GM12878 (cell line): ENCODE measurements around the gene USP16. TPM values are rescaled to one million over a fixed set of nuclear protein-coding genes. Genes with fewer than 3 reads are reported as not detected.

ENCODE experiments used
- ATAC-seq: fragments of 200-7000 bp; cut with Tn5 transposase; 3 replicates; pipeline ENCODE4 v1.9.1; 2020; ENCODE audit warnings: mild to moderate bottlenecking, moderate library complexity
- BruUV-seq: library from RNA; stranded (reverse); fragments of 400-500 nt; replicated peaks from 2 replicates; lab custom pipeline; 2021; lab: Mats Ljungman, UMichigan
- CTCF ChIA-PET: fragments of 300-600 bp; sonication (Branson Sonifier 250); formaldehyde crosslinking; extraction: SDS; loops from one replicate; lab custom pipeline; 2021; ENCODE audit warnings: inconsistent platforms; lab: Yijun Ruan, JAX
- POLR2A ChIA-PET: fragments of 350-600 bp; formaldehyde crosslinking; extraction: SDS; loops from one replicate; lab custom pipeline; 2021; ENCODE audit warnings: inconsistent platforms; lab: Charles Lee
- RAD21 ChIA-PET: fragments of 300-600 bp; sonication (Branson Sonifier 250); formaldehyde crosslinking; loops from one replicate; lab custom pipeline; 2023; ENCODE audit warnings: antibody characterized with exemption; ENCODE audit not compliant: unreplicated experiment; lab: Charles Lee
- SMC1A ChIA-PET: fragments of 300-600 bp; sonication (Branson Sonifier 250); formaldehyde crosslinking; loops from one replicate; lab custom pipeline; 2023; ENCODE audit not compliant: unreplicated experiment, uncharacterized antibody; lab: Charles Lee
- DNase-seq: peaks from one replicate; pipeline ENCODE4 v3.0.0-alpha.2; 2011; ENCODE audit warnings: low read depth, low spot score
- FAIRE-seq: peaks from 3 replicates; lab custom pipeline; 2011; peaks lifted over from hg19 to GRCh38; lab: Jason Lieb, UNC
- H2AFZ ChIP-seq: 2 replicates; pipeline ENCODE4 v1.6.0; 2011; ENCODE audit warnings: low read depth, low read length, control low read depth; ENCODE audit not compliant: control insufficient read depth
- H3K27ac ChIP-seq: 2 replicates; pipeline ENCODE4 v1.5.1; 2011; ENCODE audit warnings: control low read depth; ENCODE audit not compliant: control insufficient read depth, insufficient read depth
- H3K27me3 ChIP-seq, 2 experiments: replicated peaks in 1 of 2; 2 replicates each; pipeline versions ENCODE4 v1.6.0 to v1.6.1; 2011; ENCODE audit warnings: low read length in 1 of 2; ENCODE audit not compliant: control insufficient read depth in 2 of 2, insufficient read depth in 2 of 2
- H3K36me3 ChIP-seq, 2 experiments: 2 replicates each; pipeline ENCODE4 v1.5.1; 2011; ENCODE audit warnings: low read length in 1 of 2; ENCODE audit not compliant: control insufficient read depth in 2 of 2, insufficient read depth in 2 of 2
- H3K4me1 ChIP-seq: 2 replicates; pipeline ENCODE4 v1.6.1; 2011; ENCODE audit warnings: mild to moderate bottlenecking, low read length, moderate library complexity, mixed read lengths; ENCODE audit not compliant: control insufficient read depth, insufficient read depth
- H3K4me2 ChIP-seq: 2 replicates; pipeline ENCODE4 v1.6.0; 2011; ENCODE audit warnings: control low read depth; ENCODE audit not compliant: control insufficient read depth, insufficient read depth
- H3K4me3 ChIP-seq: fragments of 200-600 bp; sonication (generic); 2 replicates; pipeline ENCODE4 v1.5.1; 2016
- H3K79me2 ChIP-seq: 2 replicates; pipeline ENCODE4 v1.6.0; 2011; ENCODE audit warnings: low read length; ENCODE audit not compliant: control insufficient read depth, insufficient read depth
- H3K9ac ChIP-seq: 2 replicates; pipeline ENCODE4 v1.8.0; 2011; ENCODE audit warnings: low read length, control low read depth, mixed read lengths; ENCODE audit not compliant: control insufficient read depth, insufficient read depth
- H3K9me3 ChIP-seq: replicated peaks from 3 replicates; pipeline ENCODE4 v1.5.1; 2011; ENCODE audit warnings: mild to moderate bottlenecking, low read length; ENCODE audit not compliant: control insufficient read depth, insufficient read depth
- H4K20me1 ChIP-seq: 2 replicates; pipeline ENCODE4 v1.6.0; 2011; ENCODE audit not compliant: control insufficient read depth, insufficient read depth
- BCLAF1 ChIP-seq: fragments of 450-650 bp; IDR thresholded peaks from 2 replicates; pipeline ENCODE4 v1.6.1; 2017; ENCODE audit warnings: antibody characterized with exemption, mild to moderate bottlenecking, moderate library complexity
- E2F8 ChIP-seq: fragments of 450-650 bp; IDR thresholded peaks from 2 replicates; pipeline ENCODE4 v1.6.1; 2018; ENCODE audit warnings: mild to moderate bottlenecking, low read depth, moderate library complexity; ENCODE audit not compliant: partially characterized antibody
- IRF3 ChIP-seq: fragments of 450-650 bp; IDR thresholded peaks from 2 replicates; pipeline ENCODE4 v1.6.1; 2014; ENCODE audit warnings: mild to moderate bottlenecking
- NFXL1 ChIP-seq: fragments of 450-650 bp; IDR thresholded peaks from 2 replicates; pipeline ENCODE4 v1.6.1; 2017; ENCODE audit warnings: antibody characterized with exemption, mild to moderate bottlenecking, borderline replicate concordance
- NKRF ChIP-seq: fragments of 450-650 bp; conservative IDR thresholded peaks from 2 replicates; pipeline ENCODE4 v1.6.1; 2017; ENCODE audit warnings: mild to moderate bottlenecking, moderate library complexity
- NR2C1 ChIP-seq: fragments of 450-650 bp; IDR thresholded peaks from 2 replicates; pipeline ENCODE4 v1.6.1; 2017; ENCODE audit warnings: antibody characterized with exemption, mild to moderate bottlenecking, moderate library complexity
- NR2F1 ChIP-seq: fragments of 450-650 bp; conservative IDR thresholded peaks from 2 replicates; pipeline ENCODE4 v1.6.1; 2017; ENCODE audit warnings: mild to moderate bottlenecking
- PRDM15 ChIP-seq: fragments of 450-650 bp; formaldehyde crosslinking; IDR thresholded peaks from 2 replicates; pipeline ENCODE4 v1.4.0; 2020; ENCODE audit warnings: mild to moderate bottlenecking, moderate library complexity
- SPI1 ChIP-seq: IDR thresholded peaks from 2 replicates; pipeline ENCODE4 v1.6.1; 2011; ENCODE audit warnings: low read depth, mild to moderate bottlenecking, low read length, moderate library complexity, borderline replicate concordance; ENCODE audit not compliant: insufficient read depth
- WGBS: methylation state at CpG from one replicate; pipeline ENCODE4 v1.1.6; 2016; ENCODE audit warnings: low lambda C conversion rate; ENCODE audit not compliant: insufficient replicate concordance, insufficient coverage; ENCODE audit errors: missing lambda C conversion rate; 5-methylcytosine and 5-hydroxymethylcytosine counted together
- in situ Hi-C: fragments of 300-500 bp; cut with MboI; formaldehyde crosslinking; loops from 9 replicates; pipeline ENCODE4 v1.14.3; 2018; ENCODE audit warnings: mixed read lengths
- intact Hi-C: fragments of 100-400 bp; cut with micrococcal nuclease; formaldehyde crosslinking; loops from one replicate; pipeline ENCODE4 v1.14.2; 2022; ENCODE audit not compliant: unreplicated experiment
- polyA plus RNA-seq, 11 experiments: library from polyadenylated mRNA; depleted of rRNA in 4 of 11; unstranded in 6 of 11; stranded (reverse) in 5 of 11; fragments of >200 nt; fragmentation: Nextera tagmentation in 4 of 11; fragmentation: Illumina TruSeq in 1 of 11; extraction: Ambion mirVana in 4 of 11; extraction: Trizol in 1 of 11; gene quantifications; 1 replicate in 1 of 11; 2 replicates in 10 of 11; pipeline versions ENCODE4 v1.2.1 to v1.2.3, GENCODE V29; 2011 to 2016; ENCODE audit warnings: inconsistent platforms in 2 of 11, missing spikeins in 2 of 11, low read depth in 1 of 11
- total RNA-seq, 4 experiments: library from RNA; depleted of rRNA in 3 of 4; stranded (reverse); fragments of >200 nt in 3 of 4; fragmentation: Illumina TruSeq in 1 of 4; extraction: Trizol in 1 of 4; gene quantifications; 2 replicates each; pipeline versions ENCODE4 v1.2.1 to v1.2.3, GENCODE V29; 2013 to 2021

The USP16 gene
- total and polyA plus RNA-seq, 10 of the 15 experiments (the other 5 are each of a cell fraction or from before 2014, with no cell fraction given) = 29.5 to 68.7 (median 52.3) TPM

- Histone ChIP-seq H3K9me3 (no peaks in the 10 kb centered on the region; the same call in 2 of the 3 replicates), H3K4me3 (peak overlapping the region; percentile 89), H3K4me2 (peak overlapping the region; percentile 89), H2AFZ (peak overlapping the region; percentile 96), H3K36me3 (peaks cover 0 to 11% of the 10 kb centered on the region in 2 experiments; a peak in 1 of 4 replicates), H4K20me1 (no peaks in the 10 kb centered on the region), H3K4me1 (no peaks in the 10 kb centered on the region), H3K9ac (peak overlapping the region; percentile 92), H3K27me3 (no peaks in the 10 kb centered on the region), H3K27ac (peak overlapping the region; percentile 99), H3K79me2 (peaks cover 41% of the 10 kb centered on the region)
- intact Hi-C loops = loop anchor here (2.0 kb wide), 1 partner anchor 33 kb away; the partner anchor contains the start of gene LTN1
- ChIA-PET RAD21 (interaction anchor here (1.0 to 2.5 kb wide), 9 partner anchors 22 to 351 kb away, joined by 3 to 16 read pairs (median 4); partner anchors contain the start of gene LTN1), POLR2A (interaction anchor here (0.6 to 4.6 kb wide), 8 partner anchors 18 to 96 kb away, joined by 3 to 22 read pairs (median 7); partner anchors contain the start of genes CCT8 and LTN1), SMC1A (interaction anchor here (0.6 to 3.4 kb wide), 14 partner anchors 8 to 320 kb away, joined by 3 to 14 read pairs (median 5); partner anchors contain the start of genes CCT8 and LTN1), CTCF (interaction anchor here (1.0 to 1.7 kb wide), 4 partner anchors 23 to 348 kb away, joined by 3 to 6 read pairs (median 4); no protein-coding TSS in a partner anchor)
- 2% methylated on average over 6 of the region's 6 CpGs for WGBS
- DNase-seq (no peak), FAIRE-seq (no peak), ATAC-seq (peak; percentile 9; the same call in 2 of the 3 replicates)
- in situ Hi-C loops = no loop called here
- TSS peak; percentile 66 for BruUV-seq
- TF ChIP-seq NR2F1 (no peak), IRF3 (no peak), PRDM15 (CRISPR knock-in tag) (no peak), BCLAF1 (no peak), NKRF (0 out of 2 replicates have a peak, but pooled peaks have one; percentile 7), NR2C1 (no peak), SPI1 (no peak), NFXL1 (no peak), E2F8 (no peak)
Measured at GRCh38 chr21:29025328-29025713, 853 bp downstream of the USP16 start.
